HUES48 (cell line): ENCODE data around the gene RLN3.

Experiments used
- H3K27ac ChIP-seq: one replicate; pipeline ENCODE4 v1.7.0; 2013; ENCODE audit warnings: low read depth, low read length, inconsistent platforms
- H3K27me3 ChIP-seq: 2 replicates; pipeline ENCODE4 v1.6.1; 2013; ENCODE audit warnings: mild to moderate bottlenecking, low read length; ENCODE audit not compliant: control insufficient read depth, insufficient read depth
- H3K36me3 ChIP-seq: 2 replicates; pipeline ENCODE4 v1.6.1; 2013; ENCODE audit warnings: low read length; ENCODE audit not compliant: control insufficient read depth, insufficient read depth
- H3K4me1 ChIP-seq: 2 replicates; pipeline ENCODE4 v1.6.1; 2013; ENCODE audit warnings: mild to moderate bottlenecking, low read length; ENCODE audit not compliant: control insufficient read depth, insufficient read depth
- H3K4me3 ChIP-seq: 2 replicates; pipeline ENCODE4 v1.5.1; 2013; ENCODE audit warnings: mild to moderate bottlenecking, low read depth, low read length
- H3K9ac ChIP-seq: 2 replicates; pipeline ENCODE4 v1.6.1; 2013; ENCODE audit warnings: mild to moderate bottlenecking, low read depth, low read length, moderate library complexity
- H3K9me3 ChIP-seq: 2 replicates; pipeline ENCODE4 v1.6.1; 2013; ENCODE audit warnings: low read length; ENCODE audit not compliant: control insufficient read depth, insufficient read depth

Gene RLN3

DNA sequence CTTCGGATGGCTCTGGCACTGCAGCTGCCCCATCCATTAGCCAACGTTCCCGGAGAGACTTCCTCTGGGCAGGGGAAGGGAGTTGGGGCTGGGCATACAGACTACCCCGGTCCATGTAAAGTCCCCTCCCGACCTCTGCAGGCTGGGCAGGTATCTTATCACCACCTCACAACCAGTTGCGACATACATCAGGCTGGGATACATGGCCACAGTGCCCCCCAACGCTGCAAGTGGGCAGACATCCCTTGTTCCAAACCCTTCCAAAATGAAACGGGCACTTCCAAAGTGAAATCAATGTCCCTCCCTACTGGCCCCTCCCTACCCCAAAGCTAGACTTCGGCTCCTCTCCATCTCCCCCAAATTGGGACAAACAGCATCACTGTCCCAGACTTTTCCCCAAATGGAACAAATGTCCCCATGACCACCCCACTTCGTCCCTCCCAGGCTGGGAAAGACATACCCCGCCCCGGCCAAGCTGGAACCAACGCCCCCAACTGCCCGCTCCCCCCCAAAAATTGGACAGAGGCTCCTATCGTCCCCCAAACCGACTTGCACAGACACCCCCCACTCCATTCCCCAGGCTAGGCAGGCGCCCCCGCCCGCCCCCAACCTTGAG lies 28.9 kb downstream of the RLN3 start:
- Histone ChIP-seq H3K4me1 (no peaks in the 10 kb centered on the region), H3K9ac (no peak overlapping the region), H3K4me3 (peak overlapping the region; percentile 64), H3K27ac (no peak overlapping the region), H3K36me3 (0 out of 2 replicates have a peak, but pooled peaks cover 4% of the 10 kb centered on the region), H3K27me3 (peaks cover 22% of the 10 kb centered on the region), H3K9me3 (no peaks in the 10 kb centered on the region)

GRCh38 chr19:14058182-14059092 lies 30.5 kb downstream of the RLN3 start:
- Histone ChIP-seq H3K27me3 (peaks cover 22% of the 10 kb centered on the region), H3K9me3 (no peaks in the 10 kb centered on the region), H3K27ac (no peak overlapping the region), H3K4me1 (no peaks in the 10 kb centered on the region), H3K36me3 (no peaks in the 10 kb centered on the region), H3K9ac (no peak overlapping the region), H3K4me3 (peak overlapping the region; percentile 68)

DNA sequence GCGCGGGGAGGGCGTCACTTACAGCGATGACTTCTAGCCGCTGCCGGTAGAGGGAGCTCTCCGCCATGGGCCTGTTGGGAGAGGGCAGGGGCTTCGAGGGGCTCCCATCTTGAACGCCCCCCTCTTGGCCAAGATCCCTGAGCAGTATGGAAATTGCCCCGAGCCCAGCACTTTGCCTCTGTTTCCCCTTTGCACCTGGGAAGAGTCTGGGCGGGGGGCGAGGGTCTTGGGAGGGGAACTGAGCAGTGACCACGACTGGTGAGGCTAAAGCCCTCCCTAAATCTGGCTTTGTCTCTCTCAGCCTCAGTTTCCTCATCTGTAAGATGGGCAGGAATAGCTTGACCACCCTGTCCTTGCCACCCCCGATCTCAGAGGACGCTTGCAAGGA lies 31.1 kb downstream of the RLN3 start:
- H3K9ac ChIP-seq, result no peak overlapping the region

GRCh38 chr19:14059652-14060155 lies 31.8 kb downstream of the RLN3 start:
- Histone ChIP-seq H3K27ac (no peak overlapping the region), H3K9me3 (no peaks in the 10 kb centered on the region), H3K4me3 (no peak overlapping the region), H3K36me3 (no peaks in the 10 kb centered on the region), H3K27me3 (peaks cover 22% of the 10 kb centered on the region), H3K4me1 (no peaks in the 10 kb centered on the region), H3K9ac (no peak overlapping the region)

More for the DNA sequence above, 31.1 kb downstream of the RLN3 start:
- Histone ChIP-seq H3K4me3 (no peak overlapping the region), H3K9me3 (no peaks in the 10 kb centered on the region), H3K27ac (no peak overlapping the region), H3K27me3 (peaks cover 22% of the 10 kb centered on the region), H3K4me1 (no peaks in the 10 kb centered on the region), H3K36me3 (no peaks in the 10 kb centered on the region)

DNA sequence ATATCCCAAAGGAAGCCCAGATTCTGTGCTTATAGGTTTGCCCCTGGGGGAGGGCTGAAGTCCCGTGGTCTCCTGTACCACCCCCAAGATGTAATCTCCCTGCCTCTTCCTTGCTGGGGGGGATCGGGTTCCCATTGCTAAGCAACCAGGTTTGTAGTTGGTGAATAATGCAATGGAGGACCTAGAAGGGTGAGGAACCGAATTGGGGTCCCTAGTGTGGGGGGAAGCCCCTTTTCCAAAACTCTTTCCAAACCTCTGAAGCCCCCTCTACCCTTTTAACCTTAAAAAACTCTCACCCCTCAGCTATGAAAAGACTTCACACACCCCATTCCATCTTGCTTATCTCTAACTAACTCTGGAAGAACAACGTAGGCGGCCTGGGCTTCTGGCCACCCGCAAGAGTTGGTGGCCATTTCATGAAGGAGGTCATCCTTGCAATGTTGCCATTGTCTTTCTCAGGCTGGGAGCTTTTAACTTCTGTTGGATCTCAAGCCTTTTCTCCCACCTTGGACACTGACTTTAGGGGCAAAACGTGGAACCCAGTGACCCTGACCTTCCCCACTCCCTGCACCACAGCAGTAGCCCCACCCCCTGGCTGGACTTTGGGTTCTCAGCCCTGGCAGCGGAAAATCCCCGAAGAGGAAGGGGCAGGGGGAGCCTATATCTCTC lies 33.3 kb downstream of the RLN3 start:
- Histone ChIP-seq H3K36me3 (no peaks in the 10 kb centered on the region), H3K4me1 (no peaks in the 10 kb centered on the region), H3K27ac (no peak overlapping the region), H3K27me3 (peaks cover 22% of the 10 kb centered on the region), H3K9me3 (no peaks in the 10 kb centered on the region), H3K4me3 (no peak overlapping the region), H3K9ac (no peak overlapping the region)

- H3K27me3 ChIP-seq, result peaks cover 22% of the 10 kb centered on the region
- H3K4me3 ChIP-seq, result no peak within 1 kb of the TSS
- H3K36me3 ChIP-seq, result no peaks in the 10 kb centered on the region
- no peaks in the 10 kb centered on the region for H3K9me3 ChIP-seq
- no peak within 1 kb of the TSS for H3K27ac ChIP-seq
- H3K9ac ChIP-seq, result no peak within 1 kb of the TSS
- no peaks in the 10 kb centered on the region for H3K4me1 ChIP-seq
These were observed 34.0 kb downstream of the RLN3 start, which contains the start of gene PALM3 for GRCh38 chr19:14061751-14062557. Gene PALM3 (minus strand): TSS chr19:14062076. CDS start chr19:14061980, 96 bp downstream.

- no peak overlapping the region for H3K9ac ChIP-seq
- H3K36me3 ChIP-seq, result no peaks in the 10 kb centered on the region
- H3K27me3 ChIP-seq, result peaks cover 22% of the 10 kb centered on the region
- no peaks in the 10 kb centered on the region for H3K9me3 ChIP-seq
- H3K4me1 ChIP-seq, result no peaks in the 10 kb centered on the region
- no peak overlapping the region for H3K27ac ChIP-seq
- H3K4me3 ChIP-seq, result no peak overlapping the region
These were observed 34.6 kb downstream of the RLN3 start for GRCh38 chr19:14062558-14062855.

- H3K27me3 ChIP-seq, result peaks cover 20% of the 10 kb centered on the region
These were observed 35.2 kb downstream of the RLN3 start for GRCh38 chr19:14063105-14063504.

DNA sequence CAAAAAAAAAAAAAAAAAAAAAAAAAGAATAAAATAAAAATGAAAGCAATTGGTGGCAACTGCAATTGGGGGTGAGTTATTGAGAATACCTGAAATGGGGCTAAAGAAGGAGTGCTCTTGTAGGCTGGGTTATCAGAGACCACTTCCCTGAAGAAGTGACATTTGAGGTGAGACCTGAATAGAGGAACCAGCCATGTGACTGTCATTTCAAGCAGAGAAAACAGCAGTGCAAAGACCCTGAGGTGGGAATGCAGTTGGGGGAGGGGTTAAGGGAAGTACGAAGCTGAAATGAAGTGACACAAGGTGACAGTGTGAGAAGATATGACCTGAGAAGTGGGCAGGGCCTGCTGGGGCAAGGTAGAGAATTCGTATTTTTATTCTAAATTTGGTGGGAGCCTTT lies 38.2 kb downstream of the RLN3 start:
- Histone ChIP-seq H3K36me3 (no peaks in the 10 kb centered on the region), H3K9me3 (no peaks in the 10 kb centered on the region), H3K9ac (no peak overlapping the region), H3K4me3 (no peak overlapping the region), H3K27ac (no peak overlapping the region), H3K27me3 (no peaks in the 10 kb centered on the region), H3K4me1 (no peaks in the 10 kb centered on the region)

More at GRCh38 chr19:14063105-14063504, 35.2 kb downstream of the RLN3 start:
- Histone ChIP-seq H3K4me1 (no peaks in the 10 kb centered on the region), H3K4me3 (no peak overlapping the region), H3K27ac (no peak overlapping the region), H3K36me3 (no peaks in the 10 kb centered on the region), H3K9ac (no peak overlapping the region), H3K9me3 (no peaks in the 10 kb centered on the region)

DNA sequence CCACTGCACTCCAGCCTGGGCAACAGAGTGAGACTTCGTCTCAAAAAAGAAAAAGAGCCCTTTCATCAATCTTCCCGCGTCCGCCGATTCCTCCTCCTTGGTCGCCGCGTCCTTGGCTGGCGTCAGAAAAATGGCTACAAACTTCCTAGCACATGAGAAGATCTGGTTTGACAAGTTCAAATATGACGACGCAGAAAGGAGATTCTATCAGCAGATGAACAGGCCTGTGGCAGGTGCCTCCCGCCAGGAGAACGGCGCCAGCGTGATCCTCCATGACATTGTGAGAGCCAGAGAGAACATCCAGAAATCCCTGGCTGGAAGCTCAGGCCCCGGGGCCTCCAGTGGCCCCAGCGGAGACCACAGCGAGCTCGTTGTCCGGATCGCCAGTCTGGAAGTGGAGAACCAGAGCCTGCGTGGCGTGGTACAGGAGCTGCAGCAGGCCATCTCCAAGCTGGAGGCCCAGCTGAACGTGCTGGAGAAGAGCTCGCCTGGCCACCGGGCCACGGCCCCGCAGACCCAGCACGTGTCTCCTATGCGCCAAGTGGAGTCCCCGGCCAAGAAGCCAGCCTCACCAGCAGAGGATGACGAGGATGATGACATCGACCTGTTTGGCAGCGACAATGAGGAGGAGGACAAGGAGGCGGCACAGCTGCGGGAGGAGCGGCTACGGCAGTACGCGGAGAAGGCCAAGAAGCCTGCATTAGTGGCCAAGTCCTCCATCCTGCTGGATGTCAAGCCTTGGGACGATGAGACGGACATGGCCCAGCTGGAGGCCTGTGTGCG lies 42.5 kb downstream of the RLN3 start:
- peaks cover 4% of the 10 kb centered on the region; the same call in 1 of the 2 replicates for H3K4me1 ChIP-seq
- H3K36me3 ChIP-seq, result no peaks in the 10 kb centered on the region
- H3K9me3 ChIP-seq, result no peaks in the 10 kb centered on the region
- H3K27ac ChIP-seq, result no peak overlapping the region
- no peak overlapping the region for H3K9ac ChIP-seq
- peaks cover 37% of the 10 kb centered on the region for H3K27me3 ChIP-seq
- H3K4me3 ChIP-seq, result no peak overlapping the region
